Activated T-cell treated with anti-CD3 and anti-CD28 coated beads, Interleukin-2, amount 50 U/mL, for 48 hours (primary cell): ENCODE data around the gene COASY.
"Not testable (repeated sequence)": the region's sequence is repeated elsewhere in the genome, so short reads cannot be mapped to it uniquely, and the experiment has no call there.

Experiments
- DNase-seq, 2 experiments: peaks; one replicate each; pipeline ENCODE4 v3.0.0-alpha.2; 2020

The COASY gene

DNA sequence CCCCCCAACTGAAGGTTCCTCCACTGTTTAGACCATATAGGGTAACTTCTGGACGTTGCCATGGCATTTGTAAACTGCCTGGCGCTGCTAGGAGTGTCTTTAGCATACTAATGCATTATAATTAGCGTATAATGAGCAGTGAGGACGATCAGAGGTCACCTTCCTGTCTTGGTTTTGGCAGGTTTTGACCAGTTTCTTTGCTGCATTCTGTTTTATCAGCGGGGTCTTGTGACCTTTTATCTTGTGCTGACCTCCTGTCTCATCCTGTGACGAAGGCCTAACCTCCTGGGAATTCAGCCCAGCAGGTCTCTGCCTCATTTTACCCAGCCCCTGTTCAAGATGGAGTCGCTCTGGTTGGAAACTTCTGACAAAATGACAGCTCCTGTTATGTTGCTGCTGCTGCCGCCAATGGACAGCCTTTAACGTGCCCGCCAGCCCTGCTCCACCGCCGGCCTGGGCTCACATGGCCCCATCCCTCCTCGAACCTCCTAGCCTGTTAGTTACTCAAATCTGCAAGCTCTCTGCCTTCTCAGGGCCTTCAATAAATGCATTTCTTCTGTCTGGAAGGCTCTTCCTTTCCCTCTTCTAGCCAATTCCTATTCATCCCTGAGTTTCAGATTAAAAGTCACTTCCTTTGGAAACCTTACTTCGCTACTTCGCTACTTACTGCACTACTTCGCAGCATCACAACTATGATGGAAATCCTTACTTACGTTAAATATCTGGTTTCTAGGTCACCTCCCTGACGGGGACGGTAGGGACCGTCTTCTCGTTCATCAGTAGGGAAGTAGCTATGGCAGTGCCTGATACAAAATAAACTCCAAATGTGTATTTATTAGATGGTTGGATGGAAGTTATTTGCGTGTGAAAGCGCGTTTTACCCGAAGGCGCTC lies 26.5 kb upstream of the COASY start:
- no peak for DNase-seq

DNA sequence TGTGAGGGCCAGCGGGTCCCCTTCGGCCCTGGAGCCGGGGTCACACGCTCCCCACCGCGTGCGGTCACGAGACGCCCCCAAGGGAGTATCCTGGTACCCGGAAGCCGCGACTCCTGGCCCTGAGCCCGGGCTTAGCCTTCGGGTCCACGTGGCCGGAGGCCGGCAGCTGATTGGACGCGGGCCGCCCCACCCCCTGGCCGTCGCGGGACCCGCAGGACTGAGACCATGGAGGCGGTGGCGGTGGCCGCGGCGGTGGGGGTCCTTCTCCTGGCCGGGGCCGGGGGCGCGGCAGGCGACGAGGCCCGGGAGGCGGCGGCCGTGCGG lies 25.9 kb upstream of the COASY start, which contains the start of gene NAGLU:
NAGLU (plus strand) TSS at position 194 of the 324 bp plus-strand sequence; CDS start at position 226, 32 bp downstream.
- DNase-seq: peak; percentile 89 to 93

GRCh38 chr17:42536372-42537155 lies 25.4 kb upstream of the COASY start:
- peak; percentile 83 to 90 for DNase-seq

DNA sequence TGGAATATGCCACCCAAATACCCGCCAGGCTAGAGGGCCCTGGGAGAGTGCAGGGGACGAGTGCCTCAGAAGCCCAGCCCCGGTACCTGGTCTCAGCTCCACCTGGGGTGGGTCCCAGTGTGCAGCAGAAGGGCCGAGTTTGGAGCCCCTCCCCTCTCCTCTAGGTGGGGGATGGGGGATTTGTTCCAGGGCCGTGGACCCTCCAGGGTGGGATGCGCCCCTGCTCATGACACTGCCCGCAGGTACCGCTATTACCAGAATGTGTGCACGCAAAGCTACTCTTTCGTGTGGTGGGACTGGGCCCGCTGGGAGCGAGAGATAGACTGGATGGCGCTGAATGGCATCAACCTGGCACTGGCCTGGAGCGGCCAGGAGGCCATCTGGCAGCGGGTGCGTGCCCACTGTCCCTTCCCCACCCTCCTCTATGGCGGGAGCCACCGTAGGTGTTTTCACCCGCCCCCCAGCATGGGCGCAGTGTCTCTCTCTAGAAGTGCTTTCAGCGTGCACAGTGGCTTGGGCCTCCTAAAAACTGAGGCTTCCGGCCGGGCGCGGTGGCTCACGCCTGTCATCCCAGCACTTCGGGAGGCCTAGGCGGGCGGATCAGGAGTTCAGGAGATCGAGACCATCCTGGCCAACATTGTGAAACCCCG lies 24.7 kb upstream of the COASY start:
- DNase-seq: no peak

GRCh38 chr17:42537826-42538451 lies 24.0 kb upstream of the COASY start:
- DNase-seq: no peak

GRCh38 chr17:42538482-42538881 lies 23.5 kb upstream of the COASY start:
- DNase-seq: no peak

- DNase-seq: not testable (repeated sequence)
Measured at GRCh38 chr17:42540558-42540957, 21.4 kb upstream of the COASY start.

DNA sequence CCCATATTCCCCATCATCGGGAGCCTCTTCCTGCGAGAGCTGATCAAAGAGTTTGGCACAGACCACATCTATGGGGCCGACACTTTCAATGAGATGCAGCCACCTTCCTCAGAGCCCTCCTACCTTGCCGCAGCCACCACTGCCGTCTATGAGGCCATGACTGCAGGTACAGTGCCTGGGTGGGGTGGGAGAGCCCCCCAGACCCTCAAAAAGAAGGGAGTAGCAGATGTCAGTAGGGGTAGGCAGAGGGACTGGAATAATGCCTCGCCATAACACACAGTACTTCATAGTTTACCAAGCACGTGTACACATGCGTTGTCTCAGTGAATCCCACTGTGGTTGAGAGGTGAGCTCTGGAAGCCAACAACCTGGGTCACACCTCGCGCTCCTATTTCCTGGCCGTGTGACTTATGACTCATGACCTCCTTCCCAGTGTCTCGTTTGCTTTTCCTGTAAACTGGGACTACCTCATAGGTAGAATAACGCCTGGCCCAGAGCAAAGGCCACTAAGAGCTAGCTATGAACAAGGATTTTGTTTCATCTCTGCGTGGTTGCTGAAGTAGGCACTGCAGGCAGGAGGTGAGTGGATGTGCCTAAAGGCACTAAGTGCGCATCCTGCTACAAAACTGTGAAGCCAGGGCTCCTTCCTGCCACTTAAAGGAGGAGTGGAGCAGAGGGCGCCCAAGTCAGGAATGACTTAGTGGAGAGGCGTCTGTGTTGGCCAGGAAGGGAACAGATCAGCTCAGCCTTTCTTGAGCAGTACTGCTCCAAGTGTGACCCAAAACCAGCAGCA lies 20.7 kb upstream of the COASY start:
- no peak for DNase-seq

GRCh38 chr17:42543190-42544079 lies 18.5 kb upstream of the COASY start:
- DNase-seq: no peak

GRCh38 chr17:42544874-42545283 lies 17.1 kb upstream of the COASY start:
- DNase-seq: no peak

- DNase-seq: not testable (repeated sequence)
Measured at GRCh38 chr17:42545755-42546505, 16.0 kb upstream of the COASY start.

DNA sequence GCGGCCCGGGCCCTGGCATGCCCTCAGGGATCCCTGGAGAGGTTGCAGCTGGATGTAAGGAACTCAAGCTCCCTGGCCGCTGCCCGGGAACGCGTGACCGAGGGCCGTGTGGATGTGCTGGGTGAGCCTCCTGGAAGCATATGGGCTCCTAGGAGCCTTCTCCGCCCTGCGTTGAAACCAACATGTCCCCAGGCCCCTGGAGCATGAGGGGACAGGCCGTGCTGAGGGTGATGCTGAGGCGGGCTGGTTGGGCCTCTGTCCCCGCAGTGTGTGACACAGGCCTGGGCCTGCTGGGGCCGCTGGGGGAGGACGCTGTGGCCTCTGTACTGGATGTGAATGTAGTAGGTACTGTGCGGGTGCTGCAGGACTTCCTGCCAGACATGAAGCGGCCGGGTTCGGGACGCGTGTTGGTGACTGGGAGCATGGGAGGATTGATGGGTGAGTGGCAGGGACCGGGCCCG lies 14.9 kb upstream of the COASY start:
- DNase-seq: no peak

DNA sequence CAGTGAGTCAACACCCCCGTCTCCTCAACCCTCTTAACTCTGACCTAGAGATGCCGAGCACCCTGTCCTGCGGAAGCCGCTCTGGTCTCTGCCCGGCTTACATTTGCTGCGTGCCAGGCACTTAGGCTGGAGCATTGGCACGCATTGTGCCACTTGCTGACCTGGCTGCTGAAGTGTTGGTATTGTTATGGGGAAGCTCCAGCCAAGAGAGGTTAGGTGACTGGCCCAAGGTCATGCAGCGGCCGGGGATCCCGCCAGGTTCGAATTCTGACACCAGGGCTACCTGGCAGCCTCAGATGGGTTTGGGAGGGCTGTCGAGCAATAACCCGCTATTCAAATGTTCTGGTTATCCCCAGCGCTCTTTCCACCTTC lies 14.3 kb upstream of the COASY start:
- DNase-seq: no peak

GRCh38 chr17:42548070-42548837 lies 13.7 kb upstream of the COASY start:
- peak; percentile 88 to 90 for DNase-seq

- DNase-seq: no peak
Measured at GRCh38 chr17:42548993-42549755, 12.8 kb upstream of the COASY start.

- not testable (repeated sequence) for DNase-seq
Measured at GRCh38 chr17:42552736-42553135, 9.2 kb upstream of the COASY start, which contains the start of gene HSD17B1. HSD17B1 (plus strand) TSS chr17:42552923; CDS start chr17:42552934, 11 bp downstream.

DNA sequence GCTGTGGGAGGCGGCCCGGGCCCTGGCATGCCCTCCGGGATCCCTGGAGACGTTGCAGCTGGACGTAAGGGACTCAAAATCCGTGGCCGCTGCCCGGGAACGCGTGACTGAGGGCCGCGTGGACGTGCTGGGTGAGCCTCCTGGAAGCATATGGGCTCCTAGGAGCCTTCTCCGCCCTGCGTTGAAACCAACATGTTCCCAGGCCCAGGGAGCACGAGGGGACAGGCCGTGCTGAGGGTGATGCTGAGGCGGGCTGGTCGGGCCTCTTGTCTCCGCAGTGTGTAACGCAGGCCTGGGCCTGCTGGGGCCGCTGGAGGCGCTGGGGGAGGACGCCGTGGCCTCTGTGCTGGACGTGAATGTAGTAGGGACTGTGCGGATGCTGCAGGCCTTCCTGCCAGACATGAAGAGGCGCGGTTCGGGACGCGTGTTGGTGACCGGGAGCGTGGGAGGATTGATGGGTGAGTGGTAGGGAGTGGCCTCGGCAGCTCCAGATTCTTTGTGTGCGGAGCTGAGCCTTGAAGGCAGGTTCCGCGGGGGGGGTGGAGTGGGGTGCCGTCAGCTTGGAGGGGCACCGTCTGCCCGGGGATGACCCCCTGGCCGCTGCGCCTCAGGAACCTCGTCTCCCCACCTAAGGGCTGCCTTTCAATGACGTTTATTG lies 8.7 kb upstream of the COASY start:
- DNase-seq: no peak

DNA sequence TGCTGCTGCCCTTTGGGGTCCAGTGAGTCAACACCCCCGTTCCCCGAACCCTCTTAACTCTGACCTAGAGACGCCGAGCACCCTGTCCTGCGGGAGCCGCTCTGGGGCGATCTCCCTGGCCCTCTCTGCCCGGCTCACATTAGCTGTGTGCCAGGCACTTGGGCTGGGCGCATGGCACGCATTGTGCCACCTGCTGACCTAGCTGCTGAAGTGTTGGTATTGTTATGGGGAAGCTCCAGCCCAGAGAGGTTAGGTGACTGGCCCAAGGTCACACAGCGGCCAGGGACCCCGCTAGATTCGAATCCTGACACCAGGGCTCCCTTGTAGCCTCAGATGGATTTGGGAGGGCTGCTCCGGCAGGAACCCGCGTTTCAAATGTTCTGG lies 8.1 kb upstream of the COASY start:
- DNase-seq: peak; percentile 53 to 55
